ENCODE results near the gene EFNB3. TPM values are rescaled to one million over a fixed set of nuclear protein-coding genes. Genes with fewer than 3 reads are reported as not detected.

EFNB3 gene
- total RNA-seq, 1 experiment from 2014 or later, result 0.07 TPM

DNA sequence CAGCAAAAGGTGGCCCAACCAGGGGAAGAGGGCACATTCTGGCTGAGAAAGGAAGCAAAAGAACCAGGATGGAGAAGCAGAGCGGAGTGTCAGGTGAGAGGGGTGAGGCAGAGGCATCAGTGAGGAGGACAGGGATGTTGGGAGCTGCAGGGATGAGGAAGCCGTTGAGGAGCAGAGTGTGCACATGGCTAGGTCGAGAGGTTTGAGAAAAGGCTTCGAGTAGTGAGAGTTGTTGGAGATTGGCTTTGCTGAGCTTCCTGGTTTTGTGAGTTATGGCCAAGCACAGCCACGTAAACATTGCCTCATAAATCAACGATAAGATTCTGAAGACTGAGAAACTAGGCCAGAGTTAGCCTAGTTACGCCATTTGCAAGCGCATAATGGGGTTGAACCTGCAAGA, 39.4 kb downstream of the EFNB3 start:
- intact Hi-C loops (cut with micrococcal nuclease), result loop anchor here (1.0 to 5.0 kb wide), 3 partner anchors 98 to 297 kb away; no protein-coding TSS in a partner anchor
- no TSS peak for BruUV-seq (replicated peaks)
- Histone ChIP-seq H3K36me3 (ENCODE audit: control insufficient read depth in 1 of 2, insufficient read depth in 2 of 2, low read length in 2 of 2) (no peaks in the 10 kb centered on the region), H3K4me2 (ENCODE audit: low read length) (no peak overlapping the region), H4K20me1 (ENCODE audit: insufficient read depth) (no peaks in the 10 kb centered on the region), H3K4me3 (replicated peaks in 1 of 2; ENCODE audit: low read depth in 1 of 2, low read length in 2 of 2) (no peak overlapping the region), H3K27me3 (ENCODE audit: insufficient read depth, low read length) (no peaks in the 10 kb centered on the region), H3K9ac (ENCODE audit: low read length) (no peak overlapping the region), H3K9me3 (ENCODE audit: control insufficient read depth in 1 of 2, insufficient read depth in 1 of 2, low read depth in 1 of 2, low read length in 2 of 2) (no peaks in the 10 kb centered on the region), H2AFZ (ENCODE audit: low read depth, low read length, poor library complexity, severe bottlenecking) (no peak overlapping the region), H3K9me2 (ENCODE audit: insufficient read depth) (no peaks in the 10 kb centered on the region), H3K27ac (ENCODE audit: low read depth, low read length) (no peak overlapping the region), H3K79me2 (ENCODE audit: insufficient read depth, low read length) (no peaks in the 10 kb centered on the region), H3K4me1 (ENCODE audit: control insufficient read depth in 1 of 2, insufficient read depth in 2 of 2, low read length in 2 of 2) (peaks cover 20 to 30% of the 10 kb centered on the region in 2 experiments)
- CTCF ChIA-PET, result interaction anchor here (0.9 to 4.4 kb wide), 16 partner anchors 12 to 316 kb away, joined by 3 to 39 read pairs (median 6); partner anchors contain the start of genes NAA38 and SAT2
- RAD21 ChIA-PET (ENCODE audit: low non-redundant PET in 1 of 2, low total read pairs in 2 of 2, uncharacterized antibody in 2 of 2, unreplicated experiment in 2 of 2), result interaction anchor here (0.8 to 1.8 kb wide), 5 partner anchors 38 to 253 kb away, joined by 3 to 5 read pairs (median 4); partner anchors contain the start of genes KDM6B (in 1 of the 2) and NAA38 (in 1 of the 2)
- no peak for DNase-seq (ENCODE audit: low read depth, low spot score)
- ATAC-seq, result no peak
- POLR2A ChIA-PET, result interaction anchor here (1.0 to 1.3 kb wide), 2 partner anchors 38 to 57 kb away, joined by 3 to 4 read pairs; partner anchors contain the start of gene TP53
- TF ChIP-seq JUND (IDR thresholded peaks at IDR 0.05) (no peak), YY1 (IDR thresholded peaks at IDR 0.05; ENCODE audit: extremely low read depth, insufficient replicate concordance, low read depth, low read length) (no peak), ZFX (IDR thresholded peaks at IDR 0.05) (no peak), EGR1 (IDR thresholded peaks at IDR 0.05; ENCODE audit: low read depth) (no peak)

DNA sequence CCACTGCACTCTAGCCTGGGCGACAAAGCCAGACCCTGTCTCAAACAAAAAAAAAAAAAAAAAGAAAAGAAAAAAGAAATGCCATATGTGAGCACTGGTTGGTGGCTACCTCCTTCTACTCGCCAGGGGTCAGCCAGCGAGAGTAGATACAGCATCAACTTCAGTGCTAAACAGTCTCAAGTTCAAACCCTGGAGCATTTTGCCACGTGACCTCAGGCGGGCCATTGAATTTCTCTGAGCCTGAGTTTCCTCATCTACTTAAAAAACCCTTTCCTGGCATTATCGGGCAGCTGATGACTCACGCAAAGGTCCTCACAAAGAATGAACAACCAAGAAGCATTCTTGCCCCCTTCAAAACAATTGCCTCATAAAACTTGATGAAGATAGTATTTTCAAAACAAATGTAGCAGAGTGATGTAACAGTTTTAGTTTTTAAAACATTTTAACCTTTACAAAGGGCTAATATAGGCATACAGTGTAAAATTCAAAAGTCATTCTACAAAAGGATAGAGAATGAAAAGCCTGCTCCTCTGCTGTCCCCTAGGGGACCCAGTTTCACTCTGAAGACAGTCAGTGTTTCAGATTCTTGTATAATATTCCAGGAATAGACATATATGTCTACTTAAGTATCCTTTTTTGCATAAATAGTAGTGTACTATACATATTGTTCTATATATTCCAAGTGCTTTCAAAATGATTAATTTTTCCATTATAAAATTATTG, 40.9 kb downstream of the EFNB3 start:
- Histone ChIP-seq H3K36me3 (ENCODE audit: control insufficient read depth in 1 of 2, insufficient read depth in 2 of 2, low read length in 2 of 2) (no peaks in the 10 kb centered on the region), H3K4me2 (ENCODE audit: low read length) (peak overlapping the region; percentile 67), H4K20me1 (ENCODE audit: insufficient read depth) (no peaks in the 10 kb centered on the region), H3K4me1 (ENCODE audit: control insufficient read depth in 1 of 2, insufficient read depth in 2 of 2, low read length in 2 of 2) (peaks cover 23 to 41% of the 10 kb centered on the region in 2 experiments), H3K79me2 (ENCODE audit: insufficient read depth, low read length) (no peaks in the 10 kb centered on the region), H3K27me3 (ENCODE audit: insufficient read depth, low read length) (no peaks in the 10 kb centered on the region), H3K4me3 (replicated peaks in 1 of 2; ENCODE audit: low read depth in 1 of 2, low read length in 2 of 2) (peak overlapping the region in 1 of 2 experiments; percentile 14; a peak in 2 of 4 replicates), H3K27ac (ENCODE audit: low read depth, low read length) (peak overlapping the region; percentile 60), H3K9me3 (ENCODE audit: control insufficient read depth in 1 of 2, insufficient read depth in 1 of 2, low read depth in 1 of 2, low read length in 2 of 2) (no peaks in the 10 kb centered on the region), H3K9ac (ENCODE audit: low read length) (peak overlapping the region; percentile 39), H2AFZ (ENCODE audit: low read depth, low read length, poor library complexity, severe bottlenecking) (peak overlapping the region; percentile 92), H3K9me2 (ENCODE audit: insufficient read depth) (no peaks in the 10 kb centered on the region)
- ATAC-seq, result peak; percentile 74
- intact Hi-C loops (cut with micrococcal nuclease), result no loop called here
- CTCF ChIA-PET, result interaction anchor here (0.6 to 4.4 kb wide), 5 partner anchors 10 to 296 kb away, joined by 3 to 39 read pairs (median 4); partner anchors contain the start of gene NAA38
- BruUV-seq (replicated peaks), result no TSS peak
- POLR2A ChIA-PET, result no interaction called here
- RAD21 ChIA-PET (ENCODE audit: low non-redundant PET in 1 of 2, low total read pairs in 2 of 2, uncharacterized antibody in 2 of 2, unreplicated experiment in 2 of 2), result interaction anchor here in 1 of 2 experiments (0.8 to 1.0 kb wide), 2 partner anchors 37 to 111 kb away, joined by 3 to 4 read pairs; partner anchors contain the start of gene NAA38
- DNase-seq (ENCODE audit: low read depth, low spot score), result peak; percentile 73
- TF ChIP-seq SRF (IDR thresholded peaks at IDR 0.05; ENCODE audit: low read depth) (peak; percentile 30; the same call in 1 of the 2 replicates), POLR2AphosphoS5 (IDR thresholded peaks at IDR 0.05; ENCODE audit: low read depth, low read length) (no peak), JUND (IDR thresholded peaks at IDR 0.05) (peak; percentile 54), MAX (IDR thresholded peaks at IDR 0.05) (peak; percentile 57), CBX3 (IDR thresholded peaks at IDR 0.05; ENCODE audit: low read depth) (no peak), RAD21 (IDR thresholded peaks at IDR 0.05; ENCODE audit: low read depth) (peak; percentile 53), POLR2A (IDR thresholded peaks at IDR 0.05; ENCODE audit: borderline replicate concordance, extremely low read depth, insufficient read depth, insufficient read length) (no peak), CTCF (IDR thresholded peaks at IDR 0.05 in 2 of 3, conservative IDR thresholded peaks at IDR 0.05 in 1 of 3; ENCODE audit: borderline replicate concordance in 1 of 3, insufficient read depth in 1 of 3, low read depth in 2 of 3, low read length in 2 of 3) (peak; percentile 28 to 43 (median 43); a peak in 5 of 6 replicates), FOSL1 (IDR thresholded peaks at IDR 0.05; ENCODE audit: low read depth) (peak; percentile 61; the same call in 1 of the 2 replicates), SP1 (IDR thresholded peaks at IDR 0.05; ENCODE audit: low read depth) (no peak), ZBTB33 (IDR thresholded peaks at IDR 0.05; ENCODE audit: extremely low read depth, insufficient replicate concordance, low read length) (no peak), CEBPB (IDR thresholded peaks at IDR 0.05; ENCODE audit: low read depth) (peak; percentile 68; the same call in 1 of the 2 replicates)

Data from HCT116 (cell line).